Neural progenitor cell (in vitro differentiated cells): ENCODE measurements around the gene SLC25A43.

Source experiments
- EZH2 ChIP-seq: fragments of 200-600 bp; sonication (generic); IDR thresholded peaks from 2 replicates; pipeline ENCODE4 v1.6.1; 2017; ENCODE audit warnings: antibody characterized with exemption, mild to moderate bottlenecking, moderate library complexity
- EZH2phosphoT487 ChIP-seq: fragments of 200-600 bp; sonication (generic); IDR thresholded peaks from 2 replicates; pipeline ENCODE4 v1.6.1; 2017; ENCODE audit warnings: antibody characterized with exemption
- TF ChIP-seq, protein P1 (sequence below): fragments of 200-600 bp; sonication (generic); IDR thresholded peaks from 2 replicates; pipeline ENCODE4 v1.5.1; 2017; ENCODE audit warnings: antibody characterized with exemption, mild to moderate bottlenecking

DNA sequence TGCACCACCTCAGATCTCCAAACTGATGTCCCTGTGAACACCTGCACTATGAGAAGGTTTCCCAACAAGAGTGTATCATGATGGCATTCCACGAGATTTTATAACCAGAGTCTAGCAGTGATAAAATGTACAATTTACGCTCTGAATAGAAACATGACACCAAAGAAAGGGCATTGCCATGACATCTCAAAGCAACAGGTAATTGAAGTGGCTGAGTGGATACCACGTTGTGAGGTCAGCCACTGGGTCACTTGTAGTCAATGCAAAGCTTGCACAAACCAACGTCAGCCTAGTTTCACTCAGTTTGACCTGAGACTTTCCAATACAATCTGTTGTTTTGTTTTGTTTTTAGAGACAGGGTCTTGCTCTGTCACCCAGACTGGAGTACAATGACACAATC is 54.1 kb downstream of the SLC25A43 start:
- TF ChIP-seq, protein P1, sequence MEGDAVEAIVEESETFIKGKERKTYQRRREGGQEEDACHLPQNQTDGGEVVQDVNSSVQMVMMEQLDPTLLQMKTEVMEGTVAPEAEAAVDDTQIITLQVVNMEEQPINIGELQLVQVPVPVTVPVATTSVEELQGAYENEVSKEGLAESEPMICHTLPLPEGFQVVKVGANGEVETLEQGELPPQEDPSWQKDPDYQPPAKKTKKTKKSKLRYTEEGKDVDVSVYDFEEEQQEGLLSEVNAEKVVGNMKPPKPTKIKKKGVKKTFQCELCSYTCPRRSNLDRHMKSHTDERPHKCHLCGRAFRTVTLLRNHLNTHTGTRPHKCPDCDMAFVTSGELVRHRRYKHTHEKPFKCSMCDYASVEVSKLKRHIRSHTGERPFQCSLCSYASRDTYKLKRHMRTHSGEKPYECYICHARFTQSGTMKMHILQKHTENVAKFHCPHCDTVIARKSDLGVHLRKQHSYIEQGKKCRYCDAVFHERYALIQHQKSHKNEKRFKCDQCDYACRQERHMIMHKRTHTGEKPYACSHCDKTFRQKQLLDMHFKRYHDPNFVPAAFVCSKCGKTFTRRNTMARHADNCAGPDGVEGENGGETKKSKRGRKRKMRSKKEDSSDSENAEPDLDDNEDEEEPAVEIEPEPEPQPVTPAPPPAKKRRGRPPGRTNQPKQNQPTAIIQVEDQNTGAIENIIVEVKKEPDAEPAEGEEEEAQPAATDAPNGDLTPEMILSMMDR, result no peak
- no peak for TF ChIP-seq EZH2
- TF ChIP-seq EZH2phosphoT487, result no peak
